Measurements from ENCODE around the gene PPP1R1C. TPM values are rescaled to one million over a fixed set of nuclear protein-coding genes. Genes with fewer than 3 reads are reported as not detected.
"Not testable (repeated sequence)": the region's sequence is repeated elsewhere in the genome, so short reads cannot be mapped to it uniquely, and the experiment has no call there.

The PPP1R1C gene
- total RNA-seq, 1 donor from 2014 or later: 13.8 TPM

DNA sequence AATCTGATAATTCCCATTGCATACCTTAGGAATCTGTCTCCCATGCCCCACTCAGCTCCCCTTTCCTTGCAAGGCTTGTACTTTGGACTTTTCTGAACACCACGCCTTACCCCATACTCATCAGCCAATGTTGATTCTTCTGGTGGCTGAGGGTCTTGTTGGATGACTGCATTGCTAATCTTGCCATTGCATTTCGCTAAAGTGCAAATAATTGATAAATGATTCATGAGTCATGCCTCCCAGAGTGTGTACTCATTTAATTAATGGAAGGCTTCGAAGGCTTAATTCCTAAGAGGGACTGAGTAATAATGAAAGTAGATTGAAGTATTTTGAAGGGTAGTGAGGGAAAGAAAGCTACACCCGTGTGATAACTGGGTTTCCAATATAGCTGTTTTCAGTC, 28.0 kb upstream of the PPP1R1C start:
- no peak overlapping the region for H3K4me3 Mint-ChIP-seq (ENCODE audit: unreplicated experiment)
- no peak for DNase-seq
- no peaks in the 10 kb centered on the region for H3K27me3 Mint-ChIP-seq (ENCODE audit: unreplicated experiment)
- TF ChIP-seq, protein P1, sequence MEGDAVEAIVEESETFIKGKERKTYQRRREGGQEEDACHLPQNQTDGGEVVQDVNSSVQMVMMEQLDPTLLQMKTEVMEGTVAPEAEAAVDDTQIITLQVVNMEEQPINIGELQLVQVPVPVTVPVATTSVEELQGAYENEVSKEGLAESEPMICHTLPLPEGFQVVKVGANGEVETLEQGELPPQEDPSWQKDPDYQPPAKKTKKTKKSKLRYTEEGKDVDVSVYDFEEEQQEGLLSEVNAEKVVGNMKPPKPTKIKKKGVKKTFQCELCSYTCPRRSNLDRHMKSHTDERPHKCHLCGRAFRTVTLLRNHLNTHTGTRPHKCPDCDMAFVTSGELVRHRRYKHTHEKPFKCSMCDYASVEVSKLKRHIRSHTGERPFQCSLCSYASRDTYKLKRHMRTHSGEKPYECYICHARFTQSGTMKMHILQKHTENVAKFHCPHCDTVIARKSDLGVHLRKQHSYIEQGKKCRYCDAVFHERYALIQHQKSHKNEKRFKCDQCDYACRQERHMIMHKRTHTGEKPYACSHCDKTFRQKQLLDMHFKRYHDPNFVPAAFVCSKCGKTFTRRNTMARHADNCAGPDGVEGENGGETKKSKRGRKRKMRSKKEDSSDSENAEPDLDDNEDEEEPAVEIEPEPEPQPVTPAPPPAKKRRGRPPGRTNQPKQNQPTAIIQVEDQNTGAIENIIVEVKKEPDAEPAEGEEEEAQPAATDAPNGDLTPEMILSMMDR (IDR thresholded peaks at IDR 0.05; ENCODE audit: partially characterized antibody, unreplicated experiment): no peak
- H3K4me1 Mint-ChIP-seq (ENCODE audit: low read depth, unreplicated experiment): peaks cover 4% of the 10 kb centered on the region
- no peak overlapping the region for H3K27ac Mint-ChIP-seq (ENCODE audit: unreplicated experiment)
- no peaks in the 10 kb centered on the region for H3K36me3 Mint-ChIP-seq (ENCODE audit: unreplicated experiment)
- no peaks in the 10 kb centered on the region for H3K9me3 Mint-ChIP-seq (ENCODE audit: unreplicated experiment)

DNA sequence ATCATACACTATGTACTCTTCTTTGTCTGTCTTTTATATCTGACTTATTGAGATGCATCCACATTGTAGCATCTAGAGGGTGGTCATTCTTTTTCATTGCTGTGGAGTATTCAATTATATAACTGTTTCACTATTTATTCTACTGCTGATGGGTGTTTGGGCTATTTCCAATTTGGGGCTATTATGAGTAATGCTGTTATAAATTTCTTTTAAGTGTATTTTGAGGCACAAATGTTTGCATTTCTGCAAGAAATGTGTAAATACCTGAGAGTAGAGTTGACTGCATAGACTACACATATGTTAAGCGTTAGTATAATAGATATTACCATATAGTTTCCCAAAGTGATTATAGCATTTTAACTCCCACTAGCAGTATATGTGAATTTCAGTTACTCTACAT, 26.9 kb upstream of the PPP1R1C start:
- Mint-ChIP-seq H3K4me1 (ENCODE audit: low read depth, unreplicated experiment) (peaks cover 4% of the 10 kb centered on the region), H3K9me3 (ENCODE audit: unreplicated experiment) (no peaks in the 10 kb centered on the region), H3K36me3 (ENCODE audit: unreplicated experiment) (no peaks in the 10 kb centered on the region), H3K27ac (ENCODE audit: unreplicated experiment) (no peak overlapping the region), H3K4me3 (ENCODE audit: unreplicated experiment) (no peak overlapping the region), H3K27me3 (ENCODE audit: unreplicated experiment) (no peaks in the 10 kb centered on the region)
- no peak for DNase-seq
- TF ChIP-seq, protein P1 (IDR thresholded peaks at IDR 0.05; ENCODE audit: partially characterized antibody, unreplicated experiment): no peak

- no peak for DNase-seq
- Mint-ChIP-seq H3K36me3 (ENCODE audit: unreplicated experiment) (no peaks in the 10 kb centered on the region), H3K27ac (ENCODE audit: unreplicated experiment) (no peak overlapping the region), H3K27me3 (ENCODE audit: unreplicated experiment) (no peaks in the 10 kb centered on the region), H3K4me1 (ENCODE audit: low read depth, unreplicated experiment) (peaks cover 4% of the 10 kb centered on the region), H3K4me3 (ENCODE audit: unreplicated experiment) (no peak overlapping the region), H3K9me3 (ENCODE audit: unreplicated experiment) (no peaks in the 10 kb centered on the region)
- TF ChIP-seq, protein P1 (IDR thresholded peaks at IDR 0.05; ENCODE audit: partially characterized antibody, unreplicated experiment): no peak
These were observed 26.1 kb upstream of the PPP1R1C start for GRCh38 chr2:181959508-181959907.

- not testable (repeated sequence) for H3K27me3 Mint-ChIP-seq (ENCODE audit: unreplicated experiment); H3K4me1 Mint-ChIP-seq (ENCODE audit: low read depth, unreplicated experiment); H3K4me3 Mint-ChIP-seq (ENCODE audit: unreplicated experiment); DNase-seq; H3K36me3 Mint-ChIP-seq (ENCODE audit: unreplicated experiment); H3K9me3 Mint-ChIP-seq (ENCODE audit: unreplicated experiment); H3K27ac Mint-ChIP-seq (ENCODE audit: unreplicated experiment)
These were observed 24.5 kb upstream of the PPP1R1C start for GRCh38 chr2:181961167-181961566.

GRCh38 chr2:181962142-181962541, 23.5 kb upstream of the PPP1R1C start:
- Mint-ChIP-seq H3K27ac (ENCODE audit: unreplicated experiment) (no peak overlapping the region), H3K4me3 (ENCODE audit: unreplicated experiment) (no peak overlapping the region), H3K4me1 (ENCODE audit: low read depth, unreplicated experiment) (peaks cover 4% of the 10 kb centered on the region), H3K9me3 (ENCODE audit: unreplicated experiment) (no peaks in the 10 kb centered on the region), H3K27me3 (ENCODE audit: unreplicated experiment) (no peaks in the 10 kb centered on the region), H3K36me3 (ENCODE audit: unreplicated experiment) (no peaks in the 10 kb centered on the region)
- TF ChIP-seq, protein P1 (IDR thresholded peaks at IDR 0.05; ENCODE audit: partially characterized antibody, unreplicated experiment): no peak
- DNase-seq: no peak
